SK-N-MC (cell line): ENCODE results near the gene PADI6.

ENCODE experiments used
- DNase-seq: peaks from one replicate; pipeline ENCODE4 v3.0.0-alpha.2; 2011; ENCODE audit warnings: low read depth, low spot score
- H3K27ac ChIP-seq: fragments of 200-600 bp; sonication (generic); 2 replicates; pipeline ENCODE4 v1.5.1; 2016; ENCODE audit warnings: mixed run types
- H3K36me3 ChIP-seq: fragments of 200-600 bp; sonication (generic); 2 replicates; pipeline ENCODE4 v1.6.1; 2017; ENCODE audit warnings: antibody characterized with exemption, low read length, mixed read lengths; ENCODE audit not compliant: insufficient read depth
- H3K4me3 ChIP-seq: fragments of 200-600 bp; sonication (generic); 2 replicates; pipeline ENCODE4 v1.5.1; 2016
- H3K9ac ChIP-seq: fragments of 200-600 bp; sonication (generic); 2 replicates; pipeline ENCODE4 v1.8.0; 2017; ENCODE audit warnings: mixed run types, mixed read lengths; ENCODE audit not compliant: insufficient read length
- H3K9me3 ChIP-seq: fragments of 200-600 bp; sonication (generic); 2 replicates; pipeline ENCODE4 v1.6.1; 2017; ENCODE audit warnings: low read depth, mild to moderate bottlenecking, antibody characterized with exemption, low read length, moderate library complexity, mixed read lengths
- EZH2 ChIP-seq: fragments of 200-600 bp; sonication (generic); IDR thresholded peaks from one replicate; pipeline ENCODE4 v1.6.1; 2017; ENCODE audit warnings: antibody characterized with exemption
- FOXP2 ChIP-seq: optimal IDR thresholded peaks from 2 replicates; pipeline ENCODE3; 2011; ENCODE audit warnings: mild to moderate bottlenecking, moderate library complexity; ENCODE audit not compliant: insufficient read depth; ENCODE audit errors: extremely low read length, control extremely low read depth
- POLR2AphosphoS5 ChIP-seq: IDR thresholded peaks from 2 replicates; pipeline ENCODE4 v1.6.1; 2012; ENCODE audit warnings: mild to moderate bottlenecking, low read depth, low read length, borderline replicate concordance

PADI6 gene

DNA sequence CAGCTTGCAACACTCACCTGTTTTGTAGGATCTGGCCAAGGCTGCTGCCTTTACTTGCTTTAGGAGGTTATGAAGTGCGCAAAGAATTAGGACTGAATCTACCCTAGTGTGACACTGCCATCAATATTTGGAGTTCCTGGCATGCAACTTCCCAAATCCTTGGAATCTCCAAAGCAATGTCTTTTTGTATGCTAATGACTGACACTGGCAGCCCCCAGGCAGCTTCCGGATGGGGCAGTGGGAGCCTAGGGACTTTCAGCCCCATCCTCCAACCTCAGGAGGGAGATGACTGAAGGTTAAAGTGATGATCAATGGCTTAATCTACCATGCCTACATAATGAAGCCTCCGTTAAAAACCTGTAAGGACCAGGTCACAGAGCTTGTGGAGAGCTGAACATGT, 62.0 kb downstream of the PADI6 start:
- Histone ChIP-seq H3K36me3 (peaks cover 77% of the 10 kb centered on the region), H3K9me3 (no peaks in the 10 kb centered on the region), H3K4me3 (no peak overlapping the region), H3K9ac (no peak overlapping the region), H3K27ac (no peak overlapping the region)
- no peak for DNase-seq
- TF ChIP-seq FOXP2 (no peak), EZH2 (no peak), POLR2AphosphoS5 (no peak)

DNA sequence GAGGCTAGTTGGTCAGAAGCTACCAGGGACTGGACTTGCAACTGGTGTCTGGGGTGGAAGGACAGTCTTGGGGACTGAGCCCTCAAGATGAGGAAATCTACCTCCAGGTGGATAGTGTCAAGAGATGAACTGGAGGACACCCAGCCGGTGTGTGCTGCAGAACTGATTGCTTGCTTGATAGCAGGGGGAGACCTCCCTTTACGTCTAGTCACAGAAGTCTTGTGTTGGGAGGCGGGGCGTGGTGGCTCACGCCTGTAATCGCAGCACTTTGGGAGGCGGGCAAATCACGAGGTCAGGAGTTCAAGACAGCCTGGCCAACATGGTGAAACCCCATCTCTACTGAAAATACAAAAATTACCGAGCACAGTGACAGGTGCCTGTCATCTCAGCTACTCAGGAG, 62.6 kb downstream of the PADI6 start:
- H3K9me3 ChIP-seq, result no peaks in the 10 kb centered on the region
- H3K9ac ChIP-seq, result no peak overlapping the region
- TF ChIP-seq EZH2 (no peak), FOXP2 (no peak), POLR2AphosphoS5 (no peak)
- no peak for DNase-seq
- no peak overlapping the region for H3K27ac ChIP-seq
- no peak overlapping the region for H3K4me3 ChIP-seq
- H3K36me3 ChIP-seq, result peaks cover 71% of the 10 kb centered on the region

DNA sequence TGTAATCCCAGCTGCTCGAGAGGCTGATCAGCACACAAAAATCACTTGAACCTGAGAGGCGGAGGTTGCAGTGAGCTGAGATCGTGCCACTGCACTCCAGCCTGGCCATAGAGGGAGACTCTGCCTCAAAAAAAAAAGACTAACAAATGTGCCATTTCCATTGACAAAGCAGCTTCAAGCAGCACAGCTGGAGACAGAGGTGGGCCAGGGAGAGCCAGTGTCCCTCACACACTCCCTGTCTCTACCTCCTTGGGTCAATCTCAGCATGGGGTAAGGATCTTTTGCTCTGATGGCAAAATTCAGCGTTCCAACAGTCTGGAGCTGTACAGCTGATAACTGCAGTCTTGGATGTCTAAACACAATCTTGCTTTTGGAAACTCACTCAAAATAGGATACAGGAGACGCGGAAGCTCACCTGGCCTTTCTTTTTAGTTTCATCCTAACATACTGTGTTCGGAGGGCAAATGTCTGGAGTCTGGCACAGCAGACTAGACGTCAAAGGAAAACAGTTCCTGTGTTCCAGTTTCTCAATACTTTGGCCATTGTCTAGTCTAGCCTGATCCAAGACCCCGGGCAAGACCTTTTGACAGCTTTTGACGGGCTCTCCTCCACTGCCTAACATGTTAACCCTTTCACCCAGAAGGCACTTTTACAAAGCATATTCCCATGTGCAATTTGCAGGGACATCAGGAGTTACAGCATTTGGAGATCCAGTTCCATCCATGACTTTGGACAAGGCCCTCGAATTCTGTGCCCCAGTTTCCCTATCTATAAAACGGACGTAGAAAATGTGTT, 64.6 kb downstream of the PADI6 start:
- H3K36me3 ChIP-seq, result peaks cover 57% of the 10 kb centered on the region
- TF ChIP-seq FOXP2 (no peak), EZH2 (no peak), POLR2AphosphoS5 (no peak)
- no peaks in the 10 kb centered on the region for H3K9me3 ChIP-seq
- peak overlapping the region; percentile 99 for H3K4me3 ChIP-seq
- peak overlapping the region; percentile 85 for H3K9ac ChIP-seq
- DNase-seq, result no peak
- peak overlapping the region; percentile 34 for H3K27ac ChIP-seq

DNA sequence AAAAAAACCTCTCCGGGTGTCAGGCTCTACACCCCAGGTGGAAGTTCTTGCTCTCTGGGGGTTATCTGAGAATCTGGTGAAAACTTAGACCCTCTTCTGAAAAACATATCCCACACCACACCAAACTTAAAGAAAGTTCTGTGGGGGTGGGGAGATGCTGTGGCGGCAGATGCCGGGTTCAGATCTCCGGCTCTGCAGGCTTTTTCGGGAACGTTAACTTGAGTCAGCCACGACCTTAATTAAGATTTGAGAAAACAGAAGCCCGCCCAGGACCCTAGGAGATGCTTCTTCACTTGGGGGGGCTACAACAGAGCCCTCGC, 65.2 kb downstream of the PADI6 start:
- H3K27ac ChIP-seq, result peak overlapping the region; percentile 34
- H3K9me3 ChIP-seq, result no peaks in the 10 kb centered on the region
- H3K36me3 ChIP-seq, result peaks cover 52% of the 10 kb centered on the region
- H3K4me3 ChIP-seq, result peak overlapping the region; percentile 99
- TF ChIP-seq FOXP2, result no peak
- no peak for TF ChIP-seq EZH2
- TF ChIP-seq POLR2AphosphoS5, result no peak
- no peak for DNase-seq
- peak overlapping the region; percentile 85 for H3K9ac ChIP-seq

DNA sequence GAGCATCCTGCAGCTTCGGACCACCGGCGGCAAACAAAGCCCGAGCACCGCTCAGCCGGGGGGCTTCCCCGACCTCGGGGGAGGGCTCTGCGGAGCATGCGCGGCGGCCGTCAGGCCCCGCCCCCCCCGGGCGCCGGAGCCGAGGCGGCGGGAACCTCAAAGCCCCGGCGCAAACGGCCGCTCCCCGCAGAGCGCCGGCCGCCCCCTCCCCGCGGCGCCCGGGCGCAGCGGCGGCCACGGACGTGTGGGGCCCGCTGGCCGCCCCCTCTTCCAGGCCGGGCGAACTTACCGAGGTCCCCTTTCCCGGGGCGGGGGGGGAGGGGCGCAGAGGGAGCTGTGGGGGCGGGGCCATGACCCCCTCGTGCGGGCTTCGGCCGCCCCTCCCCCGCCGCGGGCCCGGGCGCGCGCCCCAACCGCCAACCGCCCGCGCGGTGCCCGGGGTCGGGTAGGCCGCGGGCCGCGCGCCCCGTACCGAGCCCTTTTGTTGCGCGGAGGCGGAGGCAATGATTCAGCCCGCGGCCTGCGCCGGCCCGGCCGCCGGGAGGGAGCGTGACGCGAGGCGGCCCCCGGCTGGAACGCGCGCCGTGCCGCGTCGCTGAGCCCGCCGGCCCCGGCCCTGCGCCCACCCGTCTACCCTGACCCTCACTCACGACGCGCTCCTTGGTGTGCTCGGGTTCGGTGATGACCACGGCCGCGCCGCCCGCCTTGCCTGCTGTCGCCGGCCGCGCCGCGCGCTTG, 65.8 kb downstream of the PADI6 start:
- DNase-seq, result no peak
- no peaks in the 10 kb centered on the region for H3K9me3 ChIP-seq
- peak overlapping the region; percentile 100 for H3K9ac ChIP-seq
- peak overlapping the region; percentile 99 for H3K4me3 ChIP-seq
- TF ChIP-seq FOXP2, result no peak
- H3K36me3 ChIP-seq, result peaks cover 46% of the 10 kb centered on the region
- H3K27ac ChIP-seq, result peak overlapping the region; percentile 100

DNA sequence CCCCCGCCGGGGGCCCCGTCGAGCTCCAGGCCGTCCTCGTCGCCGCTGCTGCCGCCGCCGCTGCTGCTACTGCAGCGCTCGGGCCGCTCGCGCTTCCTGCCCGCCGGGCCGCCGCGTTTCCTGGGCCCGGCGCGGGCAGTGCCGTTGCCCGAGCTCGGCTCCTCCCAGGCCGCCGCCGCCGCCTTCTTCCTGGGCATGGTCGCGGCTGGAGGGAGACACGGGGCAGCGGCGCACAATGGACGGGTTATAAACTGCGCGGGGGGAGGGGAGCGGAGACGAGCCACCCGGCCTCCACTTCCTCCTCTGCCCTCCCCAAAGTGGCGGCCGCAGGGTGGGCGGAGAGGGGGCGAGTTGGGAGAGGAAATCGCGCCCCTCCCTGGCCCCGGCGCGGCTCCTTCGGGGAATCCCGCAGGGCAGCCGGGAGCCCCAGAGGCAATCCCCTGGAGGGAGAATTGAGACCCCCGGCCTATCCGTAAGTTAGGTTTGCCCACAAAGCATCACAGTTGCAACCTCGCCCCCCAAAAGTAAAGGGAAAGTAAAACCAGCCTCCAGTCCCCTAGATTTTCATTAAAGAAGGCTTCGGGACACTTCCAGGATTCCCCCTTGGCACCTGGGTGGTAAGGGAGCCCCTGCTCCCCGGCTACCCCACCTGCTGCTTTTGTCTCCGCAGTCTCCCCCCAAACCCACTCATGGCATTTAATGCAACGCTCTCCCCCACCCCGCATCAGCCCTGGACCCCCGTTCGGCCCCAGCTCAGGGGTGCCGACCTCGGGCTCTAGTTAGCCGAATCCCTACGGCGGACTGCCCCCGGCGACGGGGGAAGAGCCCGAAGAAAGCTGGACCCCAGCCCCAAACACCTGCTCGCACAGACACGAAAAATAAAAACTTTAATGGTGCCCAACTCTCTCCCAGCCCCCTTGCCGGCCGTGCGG, 66.6 kb downstream of the PADI6 start:
- DNase-seq, result no peak
- Histone ChIP-seq H3K9me3 (no peaks in the 10 kb centered on the region), H3K36me3 (peaks cover 38% of the 10 kb centered on the region), H3K27ac (peak overlapping the region; percentile 100), H3K4me3 (peak overlapping the region; percentile 99), H3K9ac (peak overlapping the region; percentile 100)
- TF ChIP-seq POLR2AphosphoS5 (peak; percentile 60), FOXP2 (no peak)

DNA sequence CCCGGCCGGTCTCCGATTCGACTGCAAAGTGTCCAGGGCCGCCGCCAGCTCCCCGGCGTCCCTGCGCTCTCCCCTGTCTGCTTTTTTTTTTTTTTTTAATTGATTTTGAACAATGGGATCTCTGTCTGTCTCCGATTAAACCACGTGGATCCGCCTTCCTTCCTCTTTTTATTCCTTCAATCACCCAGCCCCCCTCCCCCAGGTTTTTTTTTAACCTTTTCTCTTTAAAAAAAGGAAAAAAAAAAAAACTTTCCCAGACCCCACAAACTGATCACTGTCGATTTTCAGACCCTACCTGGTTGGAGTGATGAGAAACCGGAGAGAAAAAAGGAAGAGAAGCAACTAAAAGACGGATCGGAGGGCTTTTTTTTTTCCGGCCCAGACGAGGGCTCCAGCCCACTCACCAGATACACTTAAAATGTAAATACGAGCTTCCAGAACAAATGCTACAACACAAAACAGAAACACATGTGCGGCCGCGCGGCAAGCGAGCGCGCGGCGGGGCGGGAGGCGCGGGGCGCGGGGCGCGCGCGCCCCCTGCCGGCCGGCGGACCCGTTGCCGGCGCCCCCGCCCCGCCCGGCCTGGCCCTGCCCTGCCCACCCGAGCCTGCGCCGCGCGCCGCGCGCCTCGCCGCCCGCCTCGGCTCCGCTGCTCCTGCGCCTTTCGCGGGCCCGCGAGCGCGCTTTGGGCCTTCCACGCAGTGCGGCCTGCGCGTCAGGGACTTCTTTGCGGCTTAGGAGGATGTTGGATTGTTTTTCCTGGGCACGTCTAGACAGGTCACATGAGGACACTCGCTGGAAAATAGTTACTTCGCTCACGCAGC, 67.5 kb downstream of the PADI6 start, which contains the start of gene RCC2:
Gene RCC2 (minus strand): TSS at position 428 of the 824 bp plus-strand sequence. CDS start 1,163 bp downstream, outside the sequence.
- peak within 1 kb of the TSS; percentile 100 for H3K9ac ChIP-seq
- no peak for DNase-seq
- H3K27ac ChIP-seq, result peak within 1 kb of the TSS; percentile 100
- peaks cover 29% of the 10 kb centered on the region for H3K36me3 ChIP-seq
- peak; percentile 93 for TF ChIP-seq POLR2AphosphoS5
- no peak for TF ChIP-seq FOXP2
- no peak for TF ChIP-seq EZH2
- no peaks in the 10 kb centered on the region for H3K9me3 ChIP-seq
- H3K4me3 ChIP-seq, result peak within 1 kb of the TSS; percentile 99
